Transverse colon (tissue), 3 donors: ENCODE results near the gene NTRK2.

Experiments
- POLR2A ChIP-seq: fragments of 450-650 bp; IDR thresholded peaks from one replicate; pipeline ENCODE4 v1.6.1; 2016; ENCODE audit warnings: antibody characterized with exemption, mild to moderate bottlenecking, moderate library complexity
- POLR2AphosphoS5 ChIP-seq, 3 donors: sonication (generic); formaldehyde crosslinking; IDR thresholded peaks; one replicate each; pipeline ENCODE4 v1.6.1; 2016; ENCODE audit warnings: antibody characterized with exemption in 3 of 3

DNA sequence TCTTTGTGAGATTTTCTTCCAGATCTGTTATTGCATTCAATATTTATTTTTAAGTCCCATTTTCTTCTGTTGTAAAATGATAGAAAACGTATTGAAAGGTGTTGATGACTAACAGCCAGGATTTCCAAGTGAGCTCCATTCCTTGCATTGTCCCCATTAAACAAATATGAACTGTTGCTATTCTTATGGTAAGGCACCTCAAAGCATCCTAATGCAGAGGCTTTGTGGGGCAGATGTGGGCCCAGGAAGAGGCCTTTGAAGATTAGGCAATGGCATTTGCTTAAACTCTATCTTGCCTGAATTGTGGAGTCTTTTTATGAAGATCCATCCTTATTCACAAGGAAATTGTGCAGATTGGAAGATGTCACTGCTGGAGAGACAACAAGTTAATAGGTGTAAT is 38.9 kb downstream of the NTRK2 start:
- no peak for TF ChIP-seq POLR2AphosphoS5 (IDR thresholded peaks at IDR 0.05)
- no peak for TF ChIP-seq POLR2A
